Measurements from ENCODE around the gene HOTAIR. TPM values are rescaled to one million over a fixed set of nuclear protein-coding genes. Genes with fewer than 3 reads are reported as not detected.

The HOTAIR gene
- total RNA-seq, 2 donors from 2014 or later: not detected

DNA sequence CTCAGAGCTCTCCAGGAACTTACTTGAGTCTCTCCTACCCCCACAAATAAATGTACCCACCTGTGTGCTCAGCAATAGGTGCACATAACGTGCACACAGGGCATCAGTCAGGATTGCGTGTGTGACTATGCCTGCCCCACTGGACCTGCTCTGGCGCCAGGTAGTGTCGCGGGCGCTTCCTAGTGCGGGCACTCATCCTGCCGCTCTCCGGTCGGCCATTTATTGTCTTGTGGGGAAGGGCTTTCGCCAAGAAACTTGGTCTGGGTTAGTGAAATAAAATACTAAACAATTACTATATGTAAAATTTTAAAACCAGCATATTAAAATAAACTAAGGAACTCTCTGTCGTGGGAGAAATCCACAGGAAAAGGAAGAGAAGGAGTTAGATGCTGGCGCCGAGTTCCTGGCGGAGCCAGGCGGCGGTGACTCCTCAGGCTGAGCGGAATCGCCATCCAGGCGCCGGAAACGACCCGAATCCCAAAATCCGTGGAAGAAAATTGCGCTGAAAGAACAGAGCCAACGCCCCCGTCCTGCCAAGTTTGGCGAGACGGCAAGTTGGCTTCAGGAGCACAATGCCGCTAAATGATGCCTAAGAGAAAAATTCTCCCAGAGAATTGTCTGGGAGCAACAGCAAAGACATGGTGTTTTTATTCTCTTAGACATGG lies 44.0 kb downstream of the HOTAIR start:
- H3K36me3 Mint-ChIP-seq: no peaks in the 10 kb centered on the region
- H3K27me3 Mint-ChIP-seq: peaks cover 72 to 95% of the 10 kb centered on the region in 2 donors
- H3K9me3 Mint-ChIP-seq: no peaks in the 10 kb centered on the region
- H3K4me3 Mint-ChIP-seq: no peak overlapping the region
- ATAC-seq: no peak
- no peak overlapping the region for H3K27ac Mint-ChIP-seq
- H3K4me1 Mint-ChIP-seq (ENCODE audit: low read depth in 2 of 2): peaks cover 0 to 2% of the 10 kb centered on the region in 2 donors
- DNase-seq (ENCODE audit: low spot score): no peak

DNA sequence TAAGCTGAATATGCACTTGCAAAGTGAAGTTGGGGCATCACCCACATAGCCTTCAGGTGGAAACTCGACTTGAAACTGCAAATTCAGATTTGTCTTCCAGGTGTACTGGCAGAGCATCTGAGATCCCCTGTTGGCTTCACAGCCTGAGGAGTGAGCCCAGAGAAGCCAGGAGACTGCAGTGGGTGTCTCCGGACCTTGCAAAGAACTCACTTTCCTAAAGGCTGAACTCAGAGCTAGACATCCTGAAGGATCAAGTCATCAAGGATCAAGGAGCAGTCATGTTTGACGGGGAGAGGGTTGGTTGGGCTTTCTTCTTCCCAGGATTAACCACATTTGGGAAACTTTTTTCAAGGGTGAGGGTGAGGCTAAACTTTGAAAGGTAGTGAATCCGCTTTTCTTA lies 45.2 kb downstream of the HOTAIR start:
- H3K9me3 Mint-ChIP-seq: no peaks in the 10 kb centered on the region
- no peaks in the 10 kb centered on the region for H3K4me1 Mint-ChIP-seq (ENCODE audit: low read depth in 2 of 2)
- peaks cover 66 to 91% of the 10 kb centered on the region in 2 donors for H3K27me3 Mint-ChIP-seq
- DNase-seq (ENCODE audit: low spot score) (no peak), ATAC-seq (no peak)
- no peaks in the 10 kb centered on the region for H3K36me3 Mint-ChIP-seq
- H3K27ac Mint-ChIP-seq: no peak overlapping the region
- no peak overlapping the region for H3K4me3 Mint-ChIP-seq

GRCh38 chr12:53928054-53928835 lies 46.5 kb downstream of the HOTAIR start:
- no peak for DNase-seq (ENCODE audit: low spot score)
- H3K36me3 Mint-ChIP-seq: no peaks in the 10 kb centered on the region
- no peak overlapping the region for H3K27ac Mint-ChIP-seq
- no peaks in the 10 kb centered on the region for H3K9me3 Mint-ChIP-seq
- no peak overlapping the region for H3K4me3 Mint-ChIP-seq
- peaks cover 64 to 91% of the 10 kb centered on the region in 2 donors for H3K27me3 Mint-ChIP-seq
- ATAC-seq: no peak
- no peaks in the 10 kb centered on the region for H3K4me1 Mint-ChIP-seq (ENCODE audit: low read depth in 2 of 2)

- Mint-ChIP-seq H3K4me1 (ENCODE audit: low read depth in 2 of 2) (no peaks in the 10 kb centered on the region), H3K4me3 (no peak overlapping the region), H3K27me3 (peaks cover 61 to 90% of the 10 kb centered on the region in 2 donors), H3K36me3 (no peaks in the 10 kb centered on the region), H3K27ac (no peak overlapping the region), H3K9me3 (no peaks in the 10 kb centered on the region)
- no peak for ATAC-seq
- no peak for DNase-seq (ENCODE audit: low spot score)
These were observed 47.3 kb downstream of the HOTAIR start for GRCh38 chr12:53927220-53928029.

DNA sequence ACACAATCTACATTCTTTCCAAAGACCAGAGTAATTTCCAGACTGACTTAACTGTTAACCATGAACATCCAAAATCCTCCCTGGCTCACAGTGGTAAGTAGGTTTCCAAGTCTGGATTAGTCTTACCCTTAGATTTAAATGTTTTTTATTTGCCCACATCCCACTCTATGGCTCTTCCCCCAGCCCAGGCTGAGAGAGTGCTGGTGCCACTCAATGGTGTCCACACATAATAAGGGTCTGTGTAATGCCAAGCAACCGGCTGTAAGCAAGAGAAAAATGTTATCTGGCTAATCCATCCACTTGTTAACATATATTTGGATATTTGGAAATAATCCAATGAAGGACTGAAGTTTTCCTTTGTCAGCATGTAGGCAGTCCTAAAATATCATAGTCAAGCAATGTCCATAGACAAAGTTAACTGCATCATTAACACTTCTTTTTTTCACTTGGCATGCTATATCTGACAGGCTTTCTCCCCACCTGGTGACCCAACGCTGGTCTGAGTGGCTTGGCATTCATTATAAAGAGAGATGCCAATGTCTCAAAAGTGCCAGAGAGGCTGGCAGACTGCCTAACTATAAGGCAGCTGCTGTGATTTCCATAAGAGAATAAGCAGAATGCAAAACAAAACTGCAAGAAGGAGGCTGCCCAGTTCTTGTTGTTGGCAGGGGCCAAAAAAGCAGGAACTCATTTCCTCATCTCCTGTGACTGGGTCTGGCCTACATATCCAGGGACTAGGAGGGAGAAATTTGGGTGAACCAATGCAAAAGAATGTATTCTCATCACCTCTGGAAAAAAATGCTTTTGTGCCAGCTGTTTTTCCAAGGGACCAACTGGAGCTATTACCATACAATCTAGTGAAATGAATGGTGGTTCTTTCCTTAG lies 50.0 kb downstream of the HOTAIR start:
- H3K4me3 Mint-ChIP-seq: no peak overlapping the region
- no peaks in the 10 kb centered on the region for H3K4me1 Mint-ChIP-seq (ENCODE audit: low read depth in 2 of 2)
- no peaks in the 10 kb centered on the region for H3K36me3 Mint-ChIP-seq
- H3K27ac Mint-ChIP-seq: no peak overlapping the region
- H3K27me3 Mint-ChIP-seq: peaks cover 50 to 85% of the 10 kb centered on the region in 2 donors
- DNase-seq (ENCODE audit: low spot score) (no peak), ATAC-seq (no peak)
- no peaks in the 10 kb centered on the region for H3K9me3 Mint-ChIP-seq

- Mint-ChIP-seq H3K9me3 (no peaks in the 10 kb centered on the region), H3K27me3 (peaks cover 50 to 85% of the 10 kb centered on the region in 2 donors), H3K4me1 (ENCODE audit: low read depth in 2 of 2) (no peaks in the 10 kb centered on the region), H3K27ac (no peak overlapping the region), H3K4me3 (no peak overlapping the region), H3K36me3 (no peaks in the 10 kb centered on the region)
- DNase-seq (ENCODE audit: low spot score): no peak
- no peak for ATAC-seq
These were observed 57.7 kb downstream of the HOTAIR start for GRCh38 chr12:53916788-53917655.

Other genes with a start within 250 kb of the HOTAIR start
- gene CALCOCO1, start 247.5 kb downstream of the HOTAIR start, total RNA-seq: 10 to 100 TPM; 39.0 to 79.8 TPM
- gene CISTR, start 223.0 kb downstream of the HOTAIR start, total RNA-seq: not detected
- not detected for gene HOXC13, start 36.1 kb downstream of the HOTAIR start, total RNA-seq
- gene HOXC12, start 20.1 kb downstream of the HOTAIR start, total RNA-seq: not detected
- gene HOXC11, start 1.8 kb downstream of the HOTAIR start, total RNA-seq: not detected
- gene HOXC10, start 10.2 kb upstream of the HOTAIR start, total RNA-seq: not detected
- gene HOXC9, start 25.2 kb upstream of the HOTAIR start, total RNA-seq: not detected
- not detected for gene HOXC8, start 34.0 kb upstream of the HOTAIR start, total RNA-seq
- not detected for gene HOXC6, start 53.5 kb upstream of the HOTAIR start, total RNA-seq
- not detected for gene HOXC5, start 58.1 kb upstream of the HOTAIR start, total RNA-seq
- gene HOXC4, start 78.9 kb upstream of the HOTAIR start, total RNA-seq: 1 to 10 TPM; 1.3 to 2.3 TPM
- 10 to 100 TPM; 25.2 to 25.3 TPM for gene SMUG1, start 214.0 kb upstream of the HOTAIR start, total RNA-seq

Data from natural killer cell treated with Interleukin-12 subunit alpha and Interleukin-12 subunit beta and Interleukin-15 and Interleukin-18, amount 100 ng/mL, for 72 hours (primary cell).